GM12872 (cell line): Measurements from ENCODE around the gene WDR54.

Experiments
- CTCF ChIP-seq: IDR thresholded peaks from 3 replicates; pipeline ENCODE4 v1.5.1; 2011; ENCODE audit warnings: low read depth, mild to moderate bottlenecking, low read length, moderate library complexity; ENCODE audit not compliant: insufficient read depth

Gene WDR54

GRCh38 chr2:74406035-74406434, 15.5 kb upstream of the WDR54 start:
- no peak for TF ChIP-seq CTCF

GRCh38 chr2:74407682-74408081, 13.8 kb upstream of the WDR54 start:
- TF ChIP-seq CTCF = no peak

DNA sequence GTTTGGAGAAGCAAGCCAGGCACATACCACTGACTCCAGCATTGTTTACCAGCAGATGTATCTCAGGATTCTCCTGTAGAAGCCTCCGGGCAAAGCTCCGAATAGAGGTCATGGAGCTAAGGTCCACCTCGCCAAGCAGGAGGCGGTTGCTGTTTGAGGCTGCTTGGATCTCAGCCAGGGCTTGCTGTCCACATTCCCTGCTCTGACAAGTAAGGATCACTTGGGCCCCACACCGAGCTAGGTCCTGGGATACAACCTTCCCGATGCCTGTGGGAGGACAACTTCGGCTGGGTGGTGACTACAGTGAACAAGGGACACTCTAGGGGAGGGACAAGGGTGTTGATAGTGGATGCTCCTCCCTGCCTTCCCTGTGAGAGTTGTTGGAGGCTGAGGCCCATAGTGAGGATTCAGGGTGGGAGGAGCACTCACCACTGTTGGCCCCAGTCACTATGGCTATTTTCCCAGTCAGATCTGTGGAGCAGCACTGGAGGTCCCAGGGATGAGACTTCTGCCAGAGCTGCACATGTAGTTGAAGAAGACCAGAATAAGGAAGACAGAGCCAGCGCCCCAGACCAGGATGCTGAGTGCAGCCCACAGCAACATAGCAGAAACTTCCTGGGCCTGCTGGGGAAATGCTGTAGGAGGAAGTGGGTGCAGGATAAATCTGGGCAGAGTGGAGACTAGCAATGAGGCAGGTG, 8.4 kb upstream of the WDR54 start:
- TF ChIP-seq CTCF = no peak

DNA sequence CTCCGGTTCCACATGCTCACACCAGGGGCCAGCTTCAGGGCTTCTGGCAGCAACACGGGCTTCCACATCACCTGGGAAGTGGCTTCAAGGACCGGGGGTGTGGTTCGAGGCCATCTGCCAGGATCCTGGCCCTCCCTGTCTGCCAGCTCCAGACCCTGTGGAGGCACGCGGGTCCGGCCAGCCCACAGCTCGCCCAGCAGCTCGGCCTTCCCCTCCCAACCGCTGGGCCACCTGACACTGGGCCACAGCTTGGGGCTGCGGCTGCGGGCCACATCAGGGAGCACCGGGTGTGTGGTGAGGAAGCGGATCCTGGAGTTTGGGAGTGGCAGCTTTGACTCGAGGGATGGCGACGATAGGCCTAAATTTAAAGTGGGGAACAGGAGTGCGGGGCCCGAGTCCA, 7.1 kb upstream of the WDR54 start:
- TF ChIP-seq CTCF = no peak

DNA sequence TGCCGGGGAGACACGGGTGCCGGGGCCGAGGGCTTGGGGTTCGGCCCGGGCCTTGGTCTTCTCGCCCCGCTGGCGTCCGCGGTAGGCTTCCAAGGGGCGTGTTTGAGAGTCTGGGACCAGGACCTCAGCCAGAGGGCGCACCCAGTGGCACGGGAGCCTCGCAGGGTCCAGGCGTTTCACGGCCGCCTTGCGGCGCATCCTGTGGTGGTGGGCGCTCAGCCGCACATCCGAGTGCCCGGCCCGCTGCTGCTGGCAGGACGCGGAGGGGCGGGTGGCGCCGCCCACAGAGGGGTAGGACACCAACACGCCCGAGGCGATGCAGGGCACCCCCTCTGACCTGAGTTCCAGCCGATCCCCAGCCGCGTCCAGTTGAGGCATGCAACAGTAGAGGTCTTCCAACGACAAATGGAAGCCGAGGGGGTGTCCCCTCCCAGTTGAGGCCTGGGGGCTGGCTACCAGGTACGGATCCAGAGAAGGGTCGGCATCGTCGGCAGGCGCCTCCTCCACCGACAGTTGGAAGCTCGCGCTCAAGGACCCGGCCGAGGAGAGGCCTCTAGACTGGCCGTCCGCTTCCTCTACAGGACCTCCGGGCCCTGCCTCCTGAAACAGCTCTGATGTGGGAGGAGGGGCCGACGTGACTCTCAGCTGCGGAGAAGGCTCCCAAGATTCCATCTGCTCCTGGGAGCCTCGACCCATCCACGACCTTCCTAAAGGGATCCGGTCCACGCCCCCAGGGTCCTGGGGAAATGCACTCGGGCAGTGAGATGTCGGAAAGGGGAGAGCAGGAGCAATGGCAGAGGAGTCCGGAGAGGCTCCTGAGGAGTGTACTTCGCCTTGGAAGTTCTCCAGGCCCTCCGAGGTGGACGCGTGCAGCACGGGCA, 6.4 kb upstream of the WDR54 start:
- peak; percentile 29; the same call in 1 of the 3 replicates for TF ChIP-seq CTCF

GRCh38 chr2:74415762-74416395, 5.7 kb upstream of the WDR54 start:
- TF ChIP-seq CTCF = no peak

DNA sequence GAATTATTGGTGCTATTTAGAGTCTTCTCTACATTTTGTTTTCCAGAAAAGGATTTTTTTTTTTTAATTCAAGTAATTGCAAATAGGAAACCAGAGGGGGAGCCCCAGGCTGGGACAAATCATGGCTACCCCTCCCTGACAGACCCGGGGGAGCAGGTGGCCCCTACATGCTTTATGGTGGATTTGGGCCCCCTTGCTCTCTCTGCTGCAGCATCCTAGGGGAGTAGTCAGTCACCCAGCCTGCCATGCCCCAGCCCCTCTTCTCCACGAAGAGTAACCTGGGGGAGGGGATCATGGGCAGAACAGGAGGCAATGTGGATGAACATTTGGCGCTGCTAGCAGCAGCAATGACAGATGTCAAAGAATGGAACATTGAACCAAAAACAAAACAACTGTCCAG, 4.8 kb upstream of the WDR54 start:
- no peak for TF ChIP-seq CTCF
